HepG2 (cell line): Measurements from ENCODE around the gene TSHZ2. TPM values are rescaled to one million over a fixed set of nuclear protein-coding genes. Genes with fewer than 3 reads are reported as not detected.
A peak's percentile ranks its signal among the peaks of the same experiment; 100 is the strongest.

Experiments used
- CBX2 ChIP-seq, 2 experiments: fragments of 200-600 bp in 1 of 2; sonication (generic); formaldehyde crosslinking in 1 of 2; IDR thresholded peaks; 2 replicates each; pipeline versions ENCODE4 v1.7.0 to v1.8.1; 2018 to 2022; ENCODE audit warnings: low read depth in 2 of 2, low read length in 1 of 2, mild to moderate bottlenecking in 1 of 2, missing genetic modification reagents in 1 of 2
- CSRNP2 ChIP-seq: sonication (generic); formaldehyde crosslinking; conservative IDR thresholded peaks from 2 replicates; pipeline ENCODE4 v1.8.0; 2022; ENCODE audit warnings: low read depth, missing genetic modification reagents
- DNMT1 ChIP-seq: sonication (generic); formaldehyde crosslinking; IDR thresholded peaks from 2 replicates; pipeline ENCODE4 v1.5.1; 2020; ENCODE audit warnings: mild to moderate bottlenecking, missing genetic modification reagents
- EHMT2 ChIP-seq: fragments of 200-600 bp; sonication (generic); IDR thresholded peaks from 2 replicates; pipeline ENCODE4 v1.7.0; 2017; ENCODE audit warnings: antibody characterized with exemption, low read depth, low read length, borderline replicate concordance
- GTF3A ChIP-seq: sonication (generic); formaldehyde crosslinking; conservative IDR thresholded peaks from 2 replicates; pipeline ENCODE4 v1.4.0; 2020; ENCODE audit warnings: mild to moderate bottlenecking, missing genetic modification reagents
- KMT2B ChIP-seq: IDR thresholded peaks from 2 replicates; pipeline ENCODE4 v1.6.1; 2016; ENCODE audit warnings: missing genetic modification reagents, missing compliant biosample characterization
- MXI1 ChIP-seq: IDR thresholded peaks from 3 replicates; pipeline ENCODE4 v1.6.1; 2012; ENCODE audit warnings: low read depth, low read length, inconsistent platforms, borderline replicate concordance
- PRDM4 ChIP-seq: sonication (generic); formaldehyde crosslinking; IDR thresholded peaks from 2 replicates; pipeline ENCODE4 v1.9.0; 2021; ENCODE audit warnings: missing genetic modification reagents, borderline replicate concordance
- REPIN1 ChIP-seq: sonication (generic); formaldehyde crosslinking; IDR thresholded peaks from 2 replicates; pipeline ENCODE4 v1.8.0; 2022; ENCODE audit warnings: missing genetic modification reagents, low read depth, mild to moderate bottlenecking, borderline replicate concordance
- SNAPC4 ChIP-seq: sonication (generic); formaldehyde crosslinking; IDR thresholded peaks from 2 replicates; pipeline ENCODE4 v1.4.0; 2020; ENCODE audit warnings: mild to moderate bottlenecking, missing genetic modification reagents
- SSRP1 ChIP-seq: IDR thresholded peaks from 2 replicates; pipeline ENCODE4 v1.6.1; 2016; ENCODE audit warnings: control low read depth
- ZFP36 ChIP-seq: fragments of 150-350 bp; IDR thresholded peaks from 2 replicates; pipeline ENCODE4 v1.6.1; 2018; ENCODE audit warnings: borderline replicate concordance, low read length, low read depth; ENCODE audit not compliant: partially characterized antibody
- ZNF362 ChIP-seq: sonication (generic); formaldehyde crosslinking; IDR thresholded peaks from 2 replicates; pipeline ENCODE4 v1.4.0; 2020; ENCODE audit warnings: missing genetic modification reagents, mild to moderate bottlenecking, borderline replicate concordance
- ZNF770 ChIP-seq: sonication (generic); formaldehyde crosslinking; IDR thresholded peaks from 2 replicates; pipeline ENCODE4 v1.5.0; 2020; ENCODE audit warnings: mild to moderate bottlenecking, missing genetic modification reagents
- polyA plus RNA-seq, 8 experiments: library from polyadenylated mRNA; depleted of rRNA in 3 of 8; stranded (reverse) in 7 of 8; unstranded in 1 of 8; fragments of >200 nt; fragmentation: Illumina TruSeq in 4 of 8; extraction: Trizol in 4 of 8; gene quantifications; 2 replicates each; pipeline versions ENCODE4 v1.2.1 to v1.2.3, GENCODE V29; 2011 to 2016; ENCODE audit warnings: low read depth in 4 of 8, missing spikeins in 1 of 8, mixed read lengths in 1 of 8; ENCODE audit not compliant: insufficient read depth in 1 of 8
- total RNA-seq, 5 experiments: library from RNA; depleted of rRNA; stranded (reverse); fragments of >200 nt; fragmentation: Illumina TruSeq; extraction: Trizol; gene quantifications; 2 replicates each; pipeline ENCODE4 v1.2.3, GENCODE V29; 2016; ENCODE audit warnings: low read depth in 1 of 5

TSHZ2 gene
- total and polyA plus RNA-seq, 2 of the 13 experiments (the other 11 are each of a cell fraction or from before 2014, with no cell fraction given): 0.01 TPM; not detected in 1

- TF ChIP-seq ZNF770 (CRISPR knock-in tag) (no peak), SSRP1 (CRISPR knock-in tag) (no peak), KMT2B (CRISPR knock-in tag) (peak; percentile 61), GTF3A (CRISPR knock-in tag) (no peak), PRDM4 (CRISPR knock-in tag) (no peak), ZFP36 (no peak), CSRNP2 (CRISPR knock-in tag) (no peak), EHMT2 (peak; percentile 86), ZNF362 (CRISPR knock-in tag) (peak; percentile 69; the same call in 1 of the 2 replicates), MXI1 (peak; percentile 15; the same call in 1 of the 3 replicates), CBX2 (IDR thresholded peaks at IDR 0.05; ENCODE audit: low read depth, low read length) (no peak), CBX2 (CRISPR knock-in tag; IDR thresholded peaks at IDR 0.05; ENCODE audit: low read depth) (no peak), REPIN1 (CRISPR knock-in tag) (peak; percentile 74), SNAPC4 (CRISPR knock-in tag) (no peak), DNMT1 (CRISPR knock-in tag) (no peak)
Measured at GRCh38 chr20:52924411-52925271, 47.5 kb upstream of the TSHZ2 start (continued).
